Activated T-helper 17 cell treated with anti-CD3 and anti-CD28 coated beads, Interleukin-2, amount 50 U/mL, for 72 hours (primary cell): ENCODE measurements around the gene SRGAP2. TPM values are rescaled to one million over a fixed set of nuclear protein-coding genes. Genes with fewer than 3 reads are reported as not detected.
A peak's percentile ranks its signal among the peaks of the same experiment; 100 is the strongest.
"Not testable (repeated sequence)": the region's sequence is repeated elsewhere in the genome, so short reads cannot be mapped to it uniquely, and the experiment has no call there.

Experiments used
- ATAC-seq: fragments of 150-1000 bp; cut with Tn5 transposase; replicated peaks from 2 replicates; pipeline ENCODE4 v1.10.0; 2021; ENCODE audit warnings: mild to moderate bottlenecking, moderate library complexity
- H3K27ac Mint-ChIP-seq: one replicate; pipeline ENCODE4 v1.8.0; 2022; ENCODE audit warnings: mixed read lengths
- H3K27me3 Mint-ChIP-seq: one replicate; pipeline ENCODE4 v1.8.0; 2022; ENCODE audit warnings: mixed read lengths
- H3K36me3 Mint-ChIP-seq: one replicate; pipeline ENCODE4 v1.8.0; 2022; ENCODE audit warnings: low read depth, mild to moderate bottlenecking, mixed read lengths
- H3K4me1 Mint-ChIP-seq: one replicate; pipeline ENCODE4 v1.8.0; 2022; ENCODE audit warnings: mixed read lengths
- H3K4me3 Mint-ChIP-seq: one replicate; pipeline ENCODE4 v1.8.0; 2022; ENCODE audit warnings: mild to moderate bottlenecking, mixed read lengths
- H3K9me3 Mint-ChIP-seq: one replicate; pipeline ENCODE4 v1.8.0; 2022; ENCODE audit warnings: mixed read lengths
- total RNA-seq, 2 donors: library from RNA; stranded (reverse); gene quantifications; one replicate each; pipeline ENCODE4 v1.2.3, GENCODE V29; 2022

Gene SRGAP2
- 10 to 100 TPM; 45.8 to 59.7 TPM for total RNA-seq

DNA sequence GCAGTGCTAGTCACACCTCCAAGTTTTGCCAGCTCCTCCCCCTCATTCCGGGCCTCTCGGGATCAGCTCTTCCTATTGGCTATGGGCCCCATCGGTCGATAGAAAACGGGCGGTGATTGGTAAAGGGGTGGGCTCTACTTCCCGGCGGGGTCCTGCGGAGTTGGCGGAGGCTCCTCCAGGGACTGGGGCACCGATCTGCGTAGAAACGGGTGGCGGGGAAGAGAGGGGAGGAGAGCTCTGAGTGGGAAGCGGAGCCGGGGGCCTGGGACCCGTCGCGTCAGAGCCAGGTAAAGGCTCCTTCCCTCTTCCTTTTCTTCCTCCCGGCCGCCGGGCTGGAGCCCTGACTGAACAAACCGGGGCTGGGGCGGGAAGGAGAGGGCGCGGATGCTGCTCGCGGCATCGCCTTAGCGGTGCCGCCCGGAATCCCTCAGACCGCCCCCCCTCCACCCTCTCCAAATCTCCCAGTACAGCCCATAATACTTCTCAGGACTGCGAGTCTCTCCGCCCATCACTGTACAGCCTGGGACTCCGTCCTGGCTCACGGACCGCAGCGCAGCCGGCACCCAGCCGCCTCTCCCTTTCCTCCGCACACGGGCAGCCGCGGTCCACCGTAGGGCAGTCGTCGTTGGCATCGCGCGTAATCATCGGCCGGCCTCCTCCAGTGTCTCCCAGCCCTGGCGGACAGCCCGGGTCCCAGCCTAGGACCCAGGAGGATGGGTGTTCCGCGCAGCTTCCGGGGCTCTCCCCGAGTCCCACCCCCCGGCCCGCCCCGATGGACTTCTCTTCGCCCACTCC lies at the start of gene SRGAP2:
SRGAP2 (plus strand) TSS at position 178 of the 795 bp plus-strand sequence. CDS start 2,430 bp downstream, outside the sequence.
- Mint-ChIP-seq H3K27ac (peak within 1 kb of the TSS; percentile 34), H3K4me3 (peak within 1 kb of the TSS; percentile 62)
- not testable (repeated sequence) for H3K27me3 Mint-ChIP-seq, H3K36me3 Mint-ChIP-seq, H3K9me3 Mint-ChIP-seq, H3K4me1 Mint-ChIP-seq
- peak; percentile 4 for ATAC-seq

DNA sequence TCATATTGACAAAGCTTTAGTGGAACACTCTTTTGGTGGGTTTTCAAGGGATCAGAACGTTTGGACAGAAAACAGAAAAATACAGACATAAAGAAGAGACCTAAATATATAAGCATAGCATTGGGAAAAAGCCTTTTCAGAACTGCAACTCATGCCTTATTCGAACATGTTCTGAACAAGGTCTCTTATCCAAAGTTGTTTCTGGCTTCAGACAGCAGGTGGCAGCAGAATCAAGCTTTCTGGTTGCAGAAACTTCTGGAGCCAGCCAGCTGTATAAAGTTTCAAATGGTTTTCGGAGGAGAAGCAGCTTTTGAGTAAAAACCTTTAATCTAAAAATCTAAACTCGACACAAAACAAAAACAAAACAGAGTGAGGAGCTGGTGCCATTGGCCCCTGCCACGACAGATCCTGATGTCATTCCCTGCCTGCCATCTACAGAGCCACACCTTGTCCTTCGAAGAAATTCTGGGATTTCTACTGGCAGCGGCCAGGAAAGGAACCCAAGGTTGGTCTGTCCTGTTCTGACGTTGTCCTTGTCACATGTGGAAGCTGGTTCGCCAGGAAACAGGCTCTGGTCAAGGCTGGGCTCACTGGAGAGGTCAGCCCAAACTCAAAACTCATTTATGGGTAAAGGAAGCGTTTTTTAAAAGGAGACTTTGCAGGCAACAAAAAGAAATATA lies 35.9 kb upstream of the SRGAP2 start:
- not testable (repeated sequence) for H3K4me3 Mint-ChIP-seq, H3K9me3 Mint-ChIP-seq, H3K36me3 Mint-ChIP-seq, H3K27ac Mint-ChIP-seq, H3K27me3 Mint-ChIP-seq, H3K4me1 Mint-ChIP-seq
- peak; percentile 67 for ATAC-seq

DNA sequence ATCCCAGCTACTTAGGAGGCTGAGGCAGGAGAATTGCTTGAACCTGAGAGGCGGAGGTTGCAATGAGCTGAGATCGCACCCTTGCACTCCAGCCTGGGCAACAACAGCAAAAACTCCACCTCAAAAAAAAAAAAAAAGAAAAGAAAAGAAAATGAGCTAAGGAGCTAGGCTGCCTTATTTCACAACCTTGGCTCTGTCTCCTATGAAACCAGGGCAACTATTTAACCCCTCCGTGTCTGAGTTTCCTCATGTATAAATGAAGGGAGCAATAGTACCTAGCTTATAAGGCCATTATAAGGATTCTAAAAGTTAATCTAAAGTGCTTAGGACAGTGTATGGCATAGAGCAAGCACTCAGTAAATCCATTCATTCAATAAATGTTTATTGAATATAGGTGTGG lies 33.5 kb upstream of the SRGAP2 start:
- not testable (repeated sequence) for H3K27me3 Mint-ChIP-seq, ATAC-seq, H3K36me3 Mint-ChIP-seq, H3K27ac Mint-ChIP-seq, H3K4me1 Mint-ChIP-seq, H3K4me3 Mint-ChIP-seq, H3K9me3 Mint-ChIP-seq

DNA sequence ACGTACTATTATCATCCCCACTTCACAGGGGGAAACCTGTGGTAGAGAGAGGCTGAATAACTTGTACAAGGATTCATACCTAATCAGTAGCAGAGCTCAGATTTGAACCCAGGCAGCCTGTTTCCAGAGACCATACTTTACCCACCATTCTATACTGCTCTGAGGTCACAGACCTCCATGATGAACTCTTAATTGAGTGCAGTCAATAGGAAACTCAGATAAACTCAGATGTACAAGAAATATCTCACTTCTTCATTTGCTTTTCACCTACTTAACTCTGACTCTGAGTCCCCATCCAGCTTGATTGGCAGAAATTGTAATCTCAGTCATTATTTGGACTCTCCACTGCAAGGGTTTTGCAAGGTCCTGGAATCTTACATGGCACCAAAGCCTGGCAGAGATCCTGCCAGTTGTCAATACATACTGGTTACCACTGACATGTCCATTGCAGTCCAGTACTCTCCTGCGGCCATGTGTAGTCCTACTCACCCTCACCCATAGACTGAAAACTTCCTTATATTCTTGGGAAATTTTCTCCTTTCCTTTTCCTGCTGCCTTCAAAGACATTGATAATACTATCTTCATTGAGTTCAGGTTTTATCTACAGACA lies 30.1 kb upstream of the SRGAP2 start:
- H3K27ac Mint-ChIP-seq, ATAC-seq, H3K4me3 Mint-ChIP-seq, H3K27me3 Mint-ChIP-seq, H3K4me1 Mint-ChIP-seq, H3K9me3 Mint-ChIP-seq, H3K36me3 Mint-ChIP-seq: not testable (repeated sequence)

DNA sequence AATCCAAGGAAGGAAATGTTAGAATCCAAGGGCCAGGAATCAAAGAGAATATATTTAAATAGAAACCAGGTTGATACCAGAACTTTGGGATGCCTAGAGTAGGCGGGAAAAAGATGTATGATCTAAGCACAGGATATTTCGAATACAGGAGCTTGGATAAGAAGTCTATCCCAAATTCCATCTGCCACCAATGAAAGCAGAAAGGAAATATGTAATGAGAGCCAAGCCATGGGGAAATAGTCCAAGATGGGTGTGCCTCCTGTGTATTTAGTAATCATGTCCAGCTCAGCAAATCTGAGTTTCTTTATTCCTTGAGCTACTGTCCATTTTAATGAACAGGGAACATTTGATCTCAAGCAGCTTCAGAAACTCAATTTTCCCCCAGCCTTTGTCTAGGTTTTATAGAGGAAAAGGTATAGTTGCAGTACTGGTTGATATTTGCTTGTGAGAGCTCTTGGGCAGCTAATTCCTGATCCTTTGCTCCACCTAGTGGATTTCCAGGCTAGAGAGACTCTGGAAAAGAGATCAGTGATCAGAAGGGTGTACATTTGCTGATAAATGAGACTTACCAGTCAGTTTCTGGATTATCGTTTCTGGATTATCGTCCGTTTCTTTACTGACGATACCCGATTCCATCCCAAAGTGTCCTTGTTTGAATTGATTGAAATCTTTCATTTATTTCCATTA lies 29.0 kb upstream of the SRGAP2 start:
- H3K9me3 Mint-ChIP-seq, ATAC-seq, H3K27me3 Mint-ChIP-seq, H3K4me3 Mint-ChIP-seq, H3K4me1 Mint-ChIP-seq, H3K36me3 Mint-ChIP-seq, H3K27ac Mint-ChIP-seq: not testable (repeated sequence)

DNA sequence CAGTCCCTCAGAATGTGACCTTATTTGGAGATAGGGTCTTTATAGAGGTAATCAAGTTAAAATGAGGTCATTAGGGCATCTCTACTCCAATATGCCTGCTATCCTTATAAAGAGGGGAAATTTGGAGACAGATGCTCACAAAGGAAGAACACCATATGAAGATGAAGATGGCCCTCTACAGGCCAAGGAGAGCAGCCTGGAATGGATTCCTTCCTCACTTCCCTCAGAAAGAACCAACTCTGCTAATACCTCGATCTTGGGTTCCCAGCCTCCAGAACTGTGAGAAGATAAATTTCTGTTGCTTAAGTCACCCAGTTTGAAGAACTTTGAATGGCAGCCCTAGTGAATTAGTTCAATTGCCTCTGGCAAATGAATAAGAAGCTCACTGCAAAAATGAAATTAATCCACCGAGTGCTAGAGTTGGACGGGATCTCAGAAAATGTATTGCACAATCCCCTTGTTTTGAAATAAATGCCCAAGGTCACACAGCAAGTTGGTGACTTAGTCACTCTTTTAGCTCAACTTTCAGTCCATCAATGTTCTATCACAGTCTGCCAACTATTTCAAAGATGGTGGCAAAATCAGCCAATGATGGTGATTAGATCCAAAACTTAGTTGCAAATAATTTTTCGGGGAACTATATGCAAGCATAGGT lies 27.8 kb upstream of the SRGAP2 start:
- not testable (repeated sequence) for H3K4me3 Mint-ChIP-seq, H3K4me1 Mint-ChIP-seq, ATAC-seq, H3K9me3 Mint-ChIP-seq, H3K27ac Mint-ChIP-seq, H3K27me3 Mint-ChIP-seq, H3K36me3 Mint-ChIP-seq

DNA sequence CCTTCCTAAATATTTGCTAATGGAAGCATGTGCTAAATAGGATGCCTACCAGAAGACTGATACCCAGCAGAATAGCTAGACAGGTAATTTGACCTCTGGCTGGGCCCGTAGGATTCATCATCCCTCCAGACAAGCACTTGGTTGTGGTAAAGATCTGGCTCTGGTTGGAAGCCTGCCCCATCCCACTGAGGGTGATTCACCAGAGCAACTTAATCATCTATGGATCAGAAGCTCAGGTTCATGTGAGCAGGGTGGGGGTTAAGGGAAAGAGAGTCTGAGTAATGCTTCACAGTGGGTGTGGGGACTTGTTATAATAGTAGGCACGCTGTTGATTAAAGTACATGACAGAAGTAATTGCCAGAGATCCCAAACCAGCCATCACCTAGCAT lies 27.2 kb upstream of the SRGAP2 start:
- H3K27me3 Mint-ChIP-seq, H3K9me3 Mint-ChIP-seq, H3K4me1 Mint-ChIP-seq, H3K4me3 Mint-ChIP-seq, H3K36me3 Mint-ChIP-seq, H3K27ac Mint-ChIP-seq: not testable (repeated sequence)
- ATAC-seq: peak; percentile 82

DNA sequence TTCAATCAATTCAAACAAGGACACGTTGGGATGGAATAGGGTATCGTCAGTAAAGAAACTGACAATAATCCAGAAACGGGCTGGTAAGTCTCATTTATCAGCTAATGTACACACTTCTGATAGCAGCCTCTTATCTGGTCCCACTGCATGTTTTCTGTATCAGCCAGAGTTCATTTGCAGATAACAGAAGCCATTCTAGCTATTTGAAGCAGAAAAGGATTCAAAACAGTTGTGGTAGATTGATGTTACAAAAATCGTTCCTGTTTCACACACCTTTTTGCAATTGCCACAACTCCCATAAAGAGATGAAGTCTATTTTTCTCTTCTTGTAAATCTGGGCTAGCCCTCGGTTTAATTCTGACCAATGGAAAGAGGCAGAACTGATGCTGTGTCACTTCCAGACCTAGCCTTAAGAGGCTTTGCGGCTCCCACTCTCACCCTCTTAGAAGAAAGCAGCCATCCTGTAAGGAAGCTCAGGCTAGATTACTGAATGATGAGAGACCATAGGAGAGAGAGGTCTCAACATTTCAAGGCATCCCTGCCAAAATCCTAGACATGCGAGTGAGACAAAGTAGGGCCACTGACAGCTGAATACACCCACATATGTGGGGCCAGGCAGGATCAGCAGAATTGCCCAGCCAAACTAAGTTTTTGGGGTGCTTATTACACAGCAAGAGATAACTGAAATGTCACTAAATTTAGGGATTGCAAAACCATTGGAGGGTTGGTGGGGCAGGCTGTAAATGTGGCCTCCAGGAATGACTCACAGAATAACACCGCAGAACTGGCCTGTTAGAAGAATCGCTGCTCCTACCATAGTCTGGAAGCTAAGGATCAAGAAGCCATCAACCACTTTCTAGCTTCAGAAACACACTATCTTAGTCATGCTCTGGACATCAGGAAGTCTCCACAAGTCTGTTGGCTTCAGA lies 25.0 kb upstream of the SRGAP2 start:
- not testable (repeated sequence) for H3K4me3 Mint-ChIP-seq, ATAC-seq, H3K27ac Mint-ChIP-seq, H3K27me3 Mint-ChIP-seq, H3K4me1 Mint-ChIP-seq, H3K9me3 Mint-ChIP-seq, H3K36me3 Mint-ChIP-seq

DNA sequence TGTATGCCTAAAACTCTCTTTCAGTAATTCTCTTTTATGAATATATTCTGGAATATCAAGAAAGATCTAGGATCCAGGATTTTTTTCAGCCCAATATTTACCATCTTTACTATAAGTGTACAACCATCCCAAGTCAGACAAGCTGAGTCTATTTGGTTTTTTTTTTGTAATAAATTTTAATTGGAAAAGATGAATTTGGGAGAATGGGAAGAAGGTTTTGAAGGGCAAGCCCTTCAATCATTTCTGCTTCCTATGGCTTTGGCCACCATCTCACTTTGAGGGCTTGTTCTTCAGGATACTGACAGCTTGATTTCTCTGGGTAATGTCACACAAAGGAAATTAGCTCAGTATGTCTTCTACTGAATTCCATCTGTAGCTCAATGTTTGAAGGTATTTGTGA lies 23.7 kb upstream of the SRGAP2 start:
- not testable (repeated sequence) for H3K4me1 Mint-ChIP-seq, ATAC-seq, H3K27me3 Mint-ChIP-seq, H3K4me3 Mint-ChIP-seq, H3K36me3 Mint-ChIP-seq, H3K9me3 Mint-ChIP-seq, H3K27ac Mint-ChIP-seq

DNA sequence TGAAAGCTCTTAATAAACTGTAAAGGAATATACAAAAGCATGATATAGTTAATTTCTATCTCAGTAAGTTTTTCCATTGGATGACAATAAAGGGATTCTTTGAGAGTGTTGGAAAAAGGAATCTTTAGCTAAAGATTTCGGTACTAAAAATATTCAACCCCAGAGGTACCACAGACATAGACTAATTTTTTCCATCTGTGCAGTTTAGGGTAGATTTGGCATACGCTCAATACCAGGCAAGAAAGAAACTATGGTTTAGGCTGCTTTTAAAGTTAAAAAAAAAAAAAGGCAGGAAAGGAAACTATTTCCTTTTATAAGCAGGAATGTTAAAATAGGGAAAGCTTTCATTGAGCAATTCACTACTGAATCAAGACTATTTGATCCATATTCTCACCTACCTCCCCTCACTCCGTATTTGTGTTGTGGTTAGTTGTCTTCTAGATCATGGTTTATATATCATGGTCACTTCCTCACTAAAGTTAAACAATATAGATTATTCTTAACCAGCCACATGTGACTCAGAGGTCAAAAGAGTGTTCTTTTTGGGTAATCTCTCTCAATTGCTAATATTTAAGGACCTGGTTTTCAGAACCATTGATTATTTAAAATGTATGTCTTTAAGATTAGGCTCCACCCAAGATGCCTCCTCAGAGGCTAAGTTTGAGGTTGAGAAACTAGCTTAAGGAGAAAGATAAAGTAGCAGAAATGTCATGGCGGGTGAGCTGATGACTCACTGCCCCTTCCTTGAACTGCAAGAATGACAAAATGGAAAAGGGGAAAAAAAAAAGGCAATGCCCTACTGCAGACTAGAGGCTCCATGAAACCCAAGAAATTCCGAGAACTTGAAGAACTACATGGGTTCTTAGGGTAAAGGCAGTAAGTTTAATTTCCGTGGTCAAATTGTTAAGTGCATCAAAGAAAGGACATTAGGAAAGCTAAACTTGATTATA lies 20.7 kb upstream of the SRGAP2 start:
- not testable (repeated sequence) for H3K9me3 Mint-ChIP-seq, H3K4me3 Mint-ChIP-seq, H3K27ac Mint-ChIP-seq, H3K4me1 Mint-ChIP-seq, H3K27me3 Mint-ChIP-seq, H3K36me3 Mint-ChIP-seq
- ATAC-seq: peak; percentile 69

DNA sequence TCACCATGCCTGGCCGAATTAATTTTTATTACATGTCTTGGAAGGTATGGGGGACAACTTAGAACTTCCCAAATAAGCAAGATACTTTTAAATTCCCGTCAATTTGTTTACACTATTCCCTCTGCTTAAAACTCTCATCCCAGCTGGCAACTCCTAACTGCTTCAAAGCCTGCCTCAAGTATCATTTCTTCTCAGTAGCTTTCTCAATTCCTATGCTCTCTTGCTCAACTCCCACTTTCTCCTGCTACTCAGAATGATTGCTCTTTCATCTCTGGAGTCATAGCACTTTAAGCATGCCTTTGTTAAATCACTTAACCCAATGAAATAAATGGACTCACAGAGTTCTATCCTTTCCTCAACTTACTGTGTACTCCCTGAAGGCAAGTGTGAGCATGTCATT lies 19.6 kb upstream of the SRGAP2 start:
- not testable (repeated sequence) for ATAC-seq, H3K9me3 Mint-ChIP-seq, H3K36me3 Mint-ChIP-seq, H3K4me1 Mint-ChIP-seq, H3K27me3 Mint-ChIP-seq, H3K4me3 Mint-ChIP-seq, H3K27ac Mint-ChIP-seq

DNA sequence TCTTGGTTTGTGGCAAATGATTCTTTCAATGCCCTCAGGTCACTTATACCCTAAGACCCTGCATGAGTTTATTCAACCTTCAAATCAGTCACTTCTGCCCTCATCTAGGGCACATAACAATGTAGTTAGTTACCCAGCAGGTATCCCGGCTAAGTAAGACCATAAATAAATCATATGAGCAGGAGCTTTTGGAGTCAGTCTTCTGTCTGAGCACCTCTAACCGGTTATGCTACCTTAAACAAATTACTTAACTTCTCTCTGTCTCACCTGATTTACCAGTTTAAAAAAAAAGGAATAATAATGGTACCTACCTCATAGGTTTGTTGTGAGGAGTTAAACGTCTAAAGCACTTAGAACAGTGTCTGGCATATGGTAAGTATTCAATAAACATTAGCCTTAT lies 17.6 kb upstream of the SRGAP2 start:
- not testable (repeated sequence) for H3K27me3 Mint-ChIP-seq, H3K4me1 Mint-ChIP-seq, H3K9me3 Mint-ChIP-seq, ATAC-seq, H3K36me3 Mint-ChIP-seq, H3K4me3 Mint-ChIP-seq, H3K27ac Mint-ChIP-seq

DNA sequence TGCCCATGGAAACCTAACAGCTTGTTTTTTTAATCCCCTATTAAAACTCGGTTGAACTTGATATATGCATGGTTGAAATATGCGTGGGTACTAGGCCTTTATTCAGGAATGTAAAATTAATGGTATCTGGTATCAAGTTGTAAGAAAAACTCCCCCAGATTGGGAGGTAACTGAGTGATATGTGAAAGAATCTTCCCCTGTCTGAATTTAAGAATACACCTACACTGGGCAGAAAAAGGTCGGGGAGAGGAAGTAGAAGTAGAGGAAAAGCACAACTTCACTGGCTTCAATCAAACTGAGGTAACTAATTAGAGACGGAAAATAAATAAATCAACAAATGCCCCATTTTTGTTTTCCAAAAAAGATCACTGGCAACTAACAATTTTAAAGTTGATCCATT lies 16.5 kb upstream of the SRGAP2 start:
- not testable (repeated sequence) for H3K27ac Mint-ChIP-seq, ATAC-seq, H3K4me1 Mint-ChIP-seq, H3K4me3 Mint-ChIP-seq, H3K9me3 Mint-ChIP-seq, H3K27me3 Mint-ChIP-seq, H3K36me3 Mint-ChIP-seq
